Measurements from ENCODE around the gene RPS2. TPM values are rescaled to one million over a fixed set of nuclear protein-coding genes. Genes with fewer than 3 reads are reported as not detected.
"Not testable (repeated sequence)": the region's sequence is repeated elsewhere in the genome, so short reads cannot be mapped to it uniquely, and the experiment has no call there.

Gene RPS2
- total RNA-seq, 2 donors from 2014 or later = 2,046 to 2,467 TPM

GRCh38 chr16:1942047-1942809 is 22.4 kb downstream of the RPS2 start:
- DNase-seq (ENCODE audit: low spot score) = no peak

GRCh38 chr16:1941162-1942046 is 23.2 kb downstream of the RPS2 start:
- Histone ChIP-seq H3K4me1 (replicated peaks) (peaks cover 9% of the 10 kb centered on the region), H3K27me3 (replicated peaks; ENCODE audit: insufficient read depth) (no peaks in the 10 kb centered on the region), H3K9me3 (no peaks in the 10 kb centered on the region), H3K4me3 (no peak overlapping the region), H3K36me3 (peaks cover 3 to 18% of the 10 kb centered on the region in 2 donors), H3K27ac (no peak overlapping the region)
- 85% methylated on average over 30 of the region's 30 CpGs for WGBS
- intact Hi-C loops (cut with DNase I) = no loop called here
- TF ChIP-seq CTCF (IDR thresholded peaks at IDR 0.05) = no peak
- no peak for TF ChIP-seq POLR2AphosphoS5 (IDR thresholded peaks at IDR 0.05)
- no peak for TF ChIP-seq POLR2A (IDR thresholded peaks at IDR 0.05)
- DNase-seq (ENCODE audit: low spot score) = no peak

More at GRCh38 chr16:1942047-1942809, 22.4 kb downstream of the RPS2 start:
- Histone ChIP-seq H3K27ac (peak overlapping the region; percentile 53 to 76), H3K9me3 (no peaks in the 10 kb centered on the region), H3K27me3 (replicated peaks; ENCODE audit: insufficient read depth) (no peaks in the 10 kb centered on the region), H3K4me1 (replicated peaks) (peaks cover 9% of the 10 kb centered on the region), H3K36me3 (peaks cover 3 to 18% of the 10 kb centered on the region in 2 donors), H3K4me3 (peak overlapping the region; percentile 76 to 84)
- intact Hi-C loops (cut with DNase I) = no loop called here
- no peak for TF ChIP-seq POLR2A (IDR thresholded peaks at IDR 0.05)
- WGBS = 18% methylated on average over 16 of the region's 17 CpGs

GRCh38 chr16:1940273-1941161 is 24.1 kb downstream of the RPS2 start:
- Histone ChIP-seq H3K4me3 (no peak overlapping the region), H3K36me3 (peaks cover 3 to 18% of the 10 kb centered on the region in 2 donors), H3K27ac (no peak overlapping the region), H3K4me1 (replicated peaks) (peaks cover 9% of the 10 kb centered on the region), H3K9me3 (no peaks in the 10 kb centered on the region), H3K27me3 (replicated peaks; ENCODE audit: insufficient read depth) (no peaks in the 10 kb centered on the region)
- TF ChIP-seq CTCF (IDR thresholded peaks at IDR 0.05) (no peak), POLR2AphosphoS5 (IDR thresholded peaks at IDR 0.05) (no peak), POLR2A (IDR thresholded peaks at IDR 0.05) (no peak)
- intact Hi-C loops (cut with DNase I) = no loop called here
- DNase-seq (ENCODE audit: low spot score) = no peak
- WGBS = 86% methylated on average over 23 of the region's 23 CpGs

- H3K36me3 ChIP-seq = peaks cover 3 to 18% of the 10 kb centered on the region in 2 donors
- H3K27me3 ChIP-seq (replicated peaks; ENCODE audit: insufficient read depth); intact Hi-C loops (cut with DNase I); H3K27ac ChIP-seq; H3K4me3 ChIP-seq; DNase-seq (ENCODE audit: low spot score); H3K9me3 ChIP-seq; H3K4me1 ChIP-seq (replicated peaks): not testable (repeated sequence)
- WGBS = 89% methylated on average over 8 of the region's 8 CpGs
These were observed 24.8 kb downstream of the RPS2 start for GRCh38 chr16:1939833-1940232.

GRCh38 chr16:1938910-1939309 is 25.7 kb downstream of the RPS2 start:
- Histone ChIP-seq H3K9me3 (no peaks in the 10 kb centered on the region), H3K4me1 (replicated peaks) (peaks cover 9% of the 10 kb centered on the region), H3K36me3 (peaks cover 3 to 18% of the 10 kb centered on the region in 2 donors), H3K27me3 (replicated peaks; ENCODE audit: insufficient read depth) (no peaks in the 10 kb centered on the region), H3K27ac (no peak overlapping the region), H3K4me3 (no peak overlapping the region)
- TF ChIP-seq CTCF (IDR thresholded peaks at IDR 0.05) = no peak
- TF ChIP-seq POLR2A (IDR thresholded peaks at IDR 0.05) = no peak
- no peak for TF ChIP-seq POLR2AphosphoS5 (IDR thresholded peaks at IDR 0.05)
- intact Hi-C loops (cut with DNase I) = no loop called here
- DNase-seq (ENCODE audit: low spot score) = no peak
- 88% methylated on average over 17 of the region's 17 CpGs for WGBS
